H9 (cell line): Measurements from ENCODE around the gene SPR. TPM values are rescaled to one million over a fixed set of nuclear protein-coding genes. Genes with fewer than 3 reads are reported as not detected.

ENCODE experiments used
- DNase-seq: peaks from one replicate; pipeline ENCODE4 v3.0.0-alpha.2; 2017
- H2AFZ ChIP-seq: one replicate; pipeline ENCODE4 v1.6.1; 2013; ENCODE audit warnings: mild to moderate bottlenecking, low read length, control low read depth, moderate library complexity
- H2AK5ac ChIP-seq: 2 replicates; pipeline ENCODE4 v1.6.1; 2013; ENCODE audit warnings: low read length, control low read depth, mixed read lengths; ENCODE audit not compliant: insufficient read length
- H2BK120ac ChIP-seq: one replicate; pipeline ENCODE4 v1.6.1; 2013; ENCODE audit warnings: low read depth, mild to moderate bottlenecking, low read length, control low read depth, inconsistent platforms; ENCODE audit not compliant: poor library complexity, severe bottlenecking
- H2BK12ac ChIP-seq: 2 replicates; pipeline ENCODE4 v1.6.1; 2013; ENCODE audit warnings: low read length, control low read depth, mixed read lengths, low read depth; ENCODE audit not compliant: insufficient read length
- H2BK15ac ChIP-seq: 2 replicates; pipeline ENCODE4 v1.6.1; 2013; ENCODE audit warnings: low read depth, low read length, control low read depth
- H2BK20ac ChIP-seq: one replicate; pipeline ENCODE4 v1.6.1; 2013; ENCODE audit warnings: low read depth, mild to moderate bottlenecking, low read length, control low read depth, inconsistent platforms; ENCODE audit not compliant: poor library complexity, severe bottlenecking
- H2BK5ac ChIP-seq: 2 replicates; pipeline ENCODE4 v1.6.1; 2013; ENCODE audit warnings: low read length, control low read depth, mixed read lengths; ENCODE audit not compliant: insufficient read length
- H3K14ac ChIP-seq: 2 replicates; pipeline ENCODE4 v1.6.1; 2013; ENCODE audit warnings: low read length, control low read depth; ENCODE audit not compliant: insufficient read depth
- H3K18ac ChIP-seq: 2 replicates; pipeline ENCODE4 v1.6.1; 2013; ENCODE audit warnings: low read depth, mild to moderate bottlenecking, mixed read lengths, low read length, control low read depth; ENCODE audit not compliant: insufficient read length
- H3K23ac ChIP-seq: 2 replicates; pipeline ENCODE4 v1.6.1; 2013; ENCODE audit warnings: low read length, control low read depth, mixed read lengths, low read depth; ENCODE audit not compliant: insufficient read length
- H3K23me2 ChIP-seq: 2 replicates; pipeline ENCODE4 v1.6.1; 2013; ENCODE audit warnings: low read depth, mild to moderate bottlenecking, mixed read lengths, low read length, control low read depth; ENCODE audit not compliant: insufficient read length, poor library complexity, severe bottlenecking
- H3K27ac ChIP-seq: 2 replicates; pipeline ENCODE4 v1.5.1; 2013; ENCODE audit warnings: low read length, control low read depth, mixed read lengths, low read depth; ENCODE audit not compliant: insufficient read length
- H3K27me3 ChIP-seq: 2 replicates; pipeline ENCODE4 v1.6.1; 2013; ENCODE audit warnings: low read length, control low read depth, inconsistent platforms; ENCODE audit not compliant: insufficient read depth
- H3K4ac ChIP-seq: 2 replicates; pipeline ENCODE4 v1.6.1; 2013; ENCODE audit warnings: low read depth, mild to moderate bottlenecking, control low read depth, inconsistent platforms, low read length, moderate library complexity
- H3K4me1 ChIP-seq: 2 replicates; pipeline ENCODE4 v1.6.1; 2013; ENCODE audit warnings: low read length, control low read depth, inconsistent platforms; ENCODE audit not compliant: insufficient read depth
- H3K4me2 ChIP-seq: 2 replicates; pipeline ENCODE4 v1.6.1; 2013; ENCODE audit warnings: low read length, control low read depth, mixed read lengths; ENCODE audit not compliant: insufficient read length, insufficient read depth
- H3K56ac ChIP-seq: 2 replicates; pipeline ENCODE4 v1.6.1; 2013; ENCODE audit warnings: low read depth, mild to moderate bottlenecking, mixed read lengths, low read length, control low read depth; ENCODE audit not compliant: insufficient read length
- H3K79me1 ChIP-seq: 2 replicates; pipeline ENCODE4 v1.6.1; 2013; ENCODE audit warnings: low read depth, mild to moderate bottlenecking, moderate library complexity, low read length, control low read depth, inconsistent platforms; ENCODE audit not compliant: insufficient read depth, poor library complexity, severe bottlenecking
- H3K79me2 ChIP-seq: 2 replicates; pipeline ENCODE4 v1.6.1; 2013; ENCODE audit warnings: low read length, control low read depth, inconsistent platforms; ENCODE audit not compliant: insufficient read depth
- H3K9ac ChIP-seq: 2 replicates; pipeline ENCODE4 v1.6.1; 2013; ENCODE audit warnings: low read length, control low read depth, mixed read lengths; ENCODE audit not compliant: insufficient read length; ENCODE audit errors: extremely low read depth
- H3K9me3 ChIP-seq: one replicate; pipeline ENCODE4 v1.6.1; 2013; ENCODE audit warnings: low read depth, low read length, inconsistent platforms; ENCODE audit not compliant: control insufficient read depth
- H3T11ph ChIP-seq: one replicate; pipeline ENCODE4 v1.6.1; 2013; ENCODE audit warnings: mild to moderate bottlenecking, low read length, control low read depth, inconsistent platforms
- H4K20me1 ChIP-seq: one replicate; pipeline ENCODE4 v1.6.1; 2013; ENCODE audit not compliant: control insufficient read depth, insufficient read length, insufficient read depth
- H4K5ac ChIP-seq: 2 replicates; pipeline ENCODE4 v1.6.1; 2013; ENCODE audit warnings: low read depth, mild to moderate bottlenecking, mixed read lengths, low read length, control low read depth; ENCODE audit not compliant: insufficient read length
- H4K8ac ChIP-seq: replicated peaks from 2 replicates; pipeline ENCODE4 v1.6.1; 2013; ENCODE audit warnings: low read length, control low read depth, mixed read lengths, low read depth; ENCODE audit not compliant: insufficient read length
- H4K91ac ChIP-seq: 2 replicates; pipeline ENCODE4 v1.6.1; 2013; ENCODE audit warnings: low read depth, mild to moderate bottlenecking, moderate library complexity, mixed read lengths, low read length, control low read depth; ENCODE audit not compliant: insufficient read length
- H3K27ac Mint-ChIP-seq, 3 experiments: 2 replicates in 2 of 3; 3 replicates in 1 of 3; pipeline ENCODE4 v1.8.0; 2020 to 2021; ENCODE audit warnings: mixed read lengths in 3 of 3, mild to moderate bottlenecking in 1 of 3, moderate library complexity in 1 of 3
- H3K27me3 Mint-ChIP-seq: 2 replicates; pipeline ENCODE4 v1.8.0; 2021; ENCODE audit warnings: low read depth, mild to moderate bottlenecking, moderate library complexity, mixed read lengths
- H3K36me3 Mint-ChIP-seq, 3 experiments: 2 replicates in 2 of 3; 3 replicates in 1 of 3; pipeline ENCODE4 v1.8.0; 2020 to 2021; ENCODE audit warnings: low read depth in 3 of 3, mixed read lengths in 3 of 3; ENCODE audit not compliant: insufficient read depth in 1 of 3
- H3K4me1 Mint-ChIP-seq, 2 experiments: 2 replicates each; pipeline ENCODE4 v1.8.0; 2020; ENCODE audit warnings: mixed read lengths in 2 of 2
- H3K4me3 Mint-ChIP-seq, 2 experiments: 2 replicates in 1 of 2; 3 replicates in 1 of 2; pipeline ENCODE4 v1.8.0; 2020 to 2021; ENCODE audit warnings: mild to moderate bottlenecking in 2 of 2, mixed read lengths in 2 of 2, moderate library complexity in 1 of 2
- H3K9me3 Mint-ChIP-seq, 2 experiments: 2 replicates in 1 of 2; 3 replicates in 1 of 2; pipeline ENCODE4 v1.8.0; 2020; ENCODE audit warnings: mild to moderate bottlenecking in 2 of 2, mixed read lengths in 2 of 2, moderate library complexity in 1 of 2
- WGBS: extraction: QIAGEN DNeasy Blood & Tissue Kit; methylation state at CpG from one replicate; pipeline ENCODE4 v1.1.7; 2013; ENCODE audit warnings: missing lambda C conversion rate, low lambda C conversion rate, mixed read lengths; ENCODE audit not compliant: insufficient read length; ENCODE audit errors: extremely low coverage; 5-methylcytosine and 5-hydroxymethylcytosine counted together
- total RNA-seq: library from RNA; stranded (reverse); gene quantifications from 2 replicates; pipeline ENCODE4 v1.2.1, GENCODE V29; 2021
- TF ChIP-seq, protein P1 (sequence below): fragments of 200-600 bp; sonication (generic); conservative IDR thresholded peaks from 3 replicates; pipeline ENCODE4 v1.8.0; 2021; ENCODE audit warnings: antibody characterized with exemption, mild to moderate bottlenecking

SPR gene
- total RNA-seq, 1 experiment from 2014 or later: 7.3 TPM

DNA sequence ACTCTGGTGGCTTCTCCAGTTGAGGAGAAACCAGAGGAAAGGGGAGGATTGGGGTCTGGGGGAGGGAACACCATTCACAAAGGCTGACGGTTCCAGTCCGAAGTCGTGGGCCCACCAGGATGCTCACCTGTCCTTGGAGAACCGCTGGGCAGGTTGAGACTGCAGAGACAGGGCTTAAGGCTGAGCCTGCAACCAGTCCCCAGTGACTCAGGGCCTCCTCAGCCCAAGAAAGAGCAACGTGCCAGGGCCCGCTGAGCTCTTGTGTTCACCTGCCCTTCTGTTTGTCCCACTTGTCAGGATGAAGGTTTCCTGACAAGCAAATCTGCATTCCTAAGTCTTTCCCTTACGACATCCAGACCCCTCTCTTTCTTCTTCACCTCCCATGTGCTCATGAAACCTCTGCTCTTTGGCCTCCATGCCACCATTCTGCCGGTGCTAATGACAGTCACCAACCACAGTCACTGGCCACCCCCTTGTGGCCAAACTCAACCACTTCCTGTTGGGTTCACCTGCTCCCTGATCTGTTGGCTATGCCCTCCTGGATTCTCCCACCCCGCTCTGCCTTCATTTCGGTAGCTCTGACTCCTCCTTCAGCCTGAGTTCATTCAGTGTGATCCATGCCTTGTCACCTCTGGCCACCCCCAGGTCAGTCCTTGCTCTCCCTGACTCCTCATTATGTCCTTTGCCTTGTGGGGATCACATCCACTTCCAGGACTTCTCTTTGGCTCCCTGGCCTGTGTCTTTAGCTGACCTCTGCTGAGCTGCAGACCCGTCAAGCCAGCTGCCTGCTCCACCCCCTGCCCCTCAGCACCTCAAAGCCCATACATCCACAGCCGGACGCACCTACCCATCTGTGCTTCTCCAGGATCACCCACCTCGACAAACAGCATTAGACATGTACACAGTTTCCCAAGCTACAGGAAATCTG, 47.7 kb downstream of the SPR start:
- no peak overlapping the region for H2BK20ac ChIP-seq
- no peak overlapping the region for H2AFZ ChIP-seq
- no peaks in the 10 kb centered on the region for H3K9me3 ChIP-seq
- Mint-ChIP-seq H3K9me3 (no peaks in the 10 kb centered on the region), H3K4me3 (no peak overlapping the region), H3K36me3 (peaks cover 4 to 6% (median 5%) of the 10 kb centered on the region in 3 experiments; a peak in 5 of 7 replicates), H3K27me3 (peaks cover 39% of the 10 kb centered on the region), H3K4me1 (peaks cover 25 to 39% of the 10 kb centered on the region in 2 experiments), H3K27ac (no peak overlapping the region)
- no CpG with 5 or more reads among the region's 14 CpGs for WGBS
- no peak overlapping the region for H4K91ac ChIP-seq
- peak; percentile 69 for DNase-seq
- H3K27ac ChIP-seq: no peak overlapping the region
- no peak overlapping the region for H2AK5ac ChIP-seq
- no peak overlapping the region for H2BK15ac ChIP-seq
- no peak overlapping the region for H2BK5ac ChIP-seq
- no peak overlapping the region for H3K14ac ChIP-seq
- H3K79me2 ChIP-seq: no peaks in the 10 kb centered on the region
- no peak overlapping the region for H2BK120ac ChIP-seq
- no peak overlapping the region for H4K8ac ChIP-seq
- no peak overlapping the region for H3K56ac ChIP-seq
- H3T11ph ChIP-seq: no peak overlapping the region
- no peak overlapping the region for H3K4ac ChIP-seq
- TF ChIP-seq, protein P1, sequence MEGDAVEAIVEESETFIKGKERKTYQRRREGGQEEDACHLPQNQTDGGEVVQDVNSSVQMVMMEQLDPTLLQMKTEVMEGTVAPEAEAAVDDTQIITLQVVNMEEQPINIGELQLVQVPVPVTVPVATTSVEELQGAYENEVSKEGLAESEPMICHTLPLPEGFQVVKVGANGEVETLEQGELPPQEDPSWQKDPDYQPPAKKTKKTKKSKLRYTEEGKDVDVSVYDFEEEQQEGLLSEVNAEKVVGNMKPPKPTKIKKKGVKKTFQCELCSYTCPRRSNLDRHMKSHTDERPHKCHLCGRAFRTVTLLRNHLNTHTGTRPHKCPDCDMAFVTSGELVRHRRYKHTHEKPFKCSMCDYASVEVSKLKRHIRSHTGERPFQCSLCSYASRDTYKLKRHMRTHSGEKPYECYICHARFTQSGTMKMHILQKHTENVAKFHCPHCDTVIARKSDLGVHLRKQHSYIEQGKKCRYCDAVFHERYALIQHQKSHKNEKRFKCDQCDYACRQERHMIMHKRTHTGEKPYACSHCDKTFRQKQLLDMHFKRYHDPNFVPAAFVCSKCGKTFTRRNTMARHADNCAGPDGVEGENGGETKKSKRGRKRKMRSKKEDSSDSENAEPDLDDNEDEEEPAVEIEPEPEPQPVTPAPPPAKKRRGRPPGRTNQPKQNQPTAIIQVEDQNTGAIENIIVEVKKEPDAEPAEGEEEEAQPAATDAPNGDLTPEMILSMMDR: peak; percentile 71
- no peaks in the 10 kb centered on the region; the same call in 1 of the 2 replicates for H3K4me1 ChIP-seq
- H4K5ac ChIP-seq: no peak overlapping the region
- no peaks in the 10 kb centered on the region for H4K20me1 ChIP-seq
- no peak overlapping the region for H3K9ac ChIP-seq
- no peak overlapping the region for H3K4me2 ChIP-seq
- H3K79me1 ChIP-seq: no peaks in the 10 kb centered on the region
- H3K27me3 ChIP-seq: no peaks in the 10 kb centered on the region; the same call in 1 of the 2 replicates
- H2BK12ac ChIP-seq: no peak overlapping the region
- no peak overlapping the region for H3K23ac ChIP-seq
- no peak overlapping the region for H3K18ac ChIP-seq
- H3K23me2 ChIP-seq: no peaks in the 10 kb centered on the region
